Mesenchymal stem cell (in vitro differentiated cells and primary cell): ENCODE results near the gene LRP8.
A peak's percentile ranks its signal among the peaks of the same experiment; 100 is the strongest.

Experiments used
- DNase-seq: peaks from one replicate; pipeline ENCODE4 v3.0.0-alpha.2; 2013
- H2AFZ ChIP-seq: one replicate; pipeline ENCODE4 v1.6.1; 2013; ENCODE audit warnings: low read depth, mild to moderate bottlenecking, control low read depth, inconsistent platforms, low read length, moderate library complexity
- H2AK5ac ChIP-seq: 2 replicates; pipeline ENCODE4 v1.6.1; 2013; ENCODE audit warnings: low read length, moderate library complexity, mild to moderate bottlenecking, inconsistent platforms; ENCODE audit not compliant: severe bottlenecking
- H2BK120ac ChIP-seq: one replicate; pipeline ENCODE4 v1.6.1; 2013; ENCODE audit warnings: low read depth, mild to moderate bottlenecking, inconsistent platforms, low read length, moderate library complexity
- H2BK12ac ChIP-seq, 2 experiments: one replicate each; pipeline ENCODE4 v1.6.1; 2013; ENCODE audit warnings: inconsistent platforms in 2 of 2, low read length in 2 of 2, mild to moderate bottlenecking in 2 of 2, moderate library complexity in 2 of 2, control low read depth in 1 of 2
- H2BK15ac ChIP-seq: one replicate; pipeline ENCODE4 v1.6.1; 2013; ENCODE audit warnings: mild to moderate bottlenecking, low read depth, inconsistent platforms; ENCODE audit not compliant: poor library complexity, severe bottlenecking
- H2BK5ac ChIP-seq: 2 replicates; pipeline ENCODE4 v1.6.1; 2013; ENCODE audit warnings: low read depth, mild to moderate bottlenecking, low read length, control low read depth, inconsistent platforms; ENCODE audit not compliant: poor library complexity, severe bottlenecking
- H3K14ac ChIP-seq, 2 experiments: one replicate each; pipeline ENCODE4 v1.6.1; 2013; ENCODE audit warnings: inconsistent platforms in 2 of 2, low read length in 2 of 2, control low read depth in 1 of 2, mild to moderate bottlenecking in 1 of 2, moderate library complexity in 1 of 2
- H3K18ac ChIP-seq, 2 experiments: one replicate each; pipeline ENCODE4 v1.6.1; 2013; ENCODE audit warnings: inconsistent platforms in 2 of 2, low read length in 2 of 2, control low read depth in 1 of 2, low read depth in 1 of 2, mild to moderate bottlenecking in 1 of 2
- H3K23ac ChIP-seq, 2 experiments: one replicate each; pipeline ENCODE4 v1.6.1; 2013; ENCODE audit warnings: inconsistent platforms in 2 of 2, low read length in 2 of 2, mild to moderate bottlenecking in 2 of 2, moderate library complexity in 2 of 2, control low read depth in 1 of 2
- H3K27ac ChIP-seq: 2 replicates; pipeline ENCODE4 v1.5.1; 2013; ENCODE audit warnings: mild to moderate bottlenecking, moderate library complexity, low read length, control low read depth, inconsistent platforms; ENCODE audit not compliant: poor library complexity, severe bottlenecking
- H3K27me3 ChIP-seq, 2 experiments: 2 replicates each; pipeline versions ENCODE4 v1.6.1 to v1.7.0; 2013; ENCODE audit warnings: low read length in 2 of 2, mild to moderate bottlenecking in 2 of 2, moderate library complexity in 2 of 2, control low read depth in 1 of 2, inconsistent platforms in 1 of 2; ENCODE audit not compliant: control insufficient read depth in 1 of 2, insufficient read depth in 1 of 2
- H3K36me3 ChIP-seq, 2 experiments: 2 replicates each; pipeline versions ENCODE4 v1.6.1 to v1.7.0; 2013; ENCODE audit warnings: low read length in 2 of 2, control low read depth in 1 of 2, inconsistent platforms in 1 of 2, low read depth in 1 of 2, mild to moderate bottlenecking in 1 of 2; ENCODE audit not compliant: insufficient read depth in 2 of 2, control insufficient read depth in 1 of 2
- H3K4ac ChIP-seq, 2 experiments: one replicate each; pipeline ENCODE4 v1.6.1; 2013; ENCODE audit warnings: inconsistent platforms in 2 of 2, low read length in 2 of 2, mild to moderate bottlenecking in 2 of 2, moderate library complexity in 2 of 2, control low read depth in 1 of 2, low read depth in 1 of 2
- H3K4me1 ChIP-seq: 2 replicates; pipeline ENCODE4 v1.6.1; 2013; ENCODE audit warnings: low read depth, low read length, control low read depth; ENCODE audit not compliant: control insufficient read depth, insufficient read depth
- H3K4me2 ChIP-seq: 2 replicates; pipeline ENCODE4 v1.6.1; 2013; ENCODE audit warnings: low read length, mild to moderate bottlenecking, inconsistent platforms; ENCODE audit not compliant: poor library complexity, severe bottlenecking
- H3K4me3 ChIP-seq, 2 experiments: 2 replicates each; pipeline versions ENCODE4 v1.5.1 to v1.7.0; 2013; ENCODE audit warnings: low read length in 2 of 2, mild to moderate bottlenecking in 2 of 2, control low read depth in 1 of 2, low read depth in 1 of 2; ENCODE audit not compliant: insufficient read depth in 1 of 2
- H3K79me1 ChIP-seq: replicated peaks from 2 replicates; pipeline ENCODE4 v1.6.1; 2013; ENCODE audit warnings: mild to moderate bottlenecking, control low read depth, low read length, inconsistent platforms; ENCODE audit not compliant: poor library complexity, severe bottlenecking
- H3K9ac ChIP-seq: 2 replicates; pipeline ENCODE4 v1.7.0; 2013; ENCODE audit warnings: mild to moderate bottlenecking, low read length, moderate library complexity
- H3K9me3 ChIP-seq: 2 replicates; pipeline ENCODE4 v1.7.0; 2013; ENCODE audit warnings: mild to moderate bottlenecking, low read length; ENCODE audit not compliant: control insufficient read depth
- H4K8ac ChIP-seq: one replicate; pipeline ENCODE4 v1.6.1; 2013; ENCODE audit warnings: inconsistent platforms, mild to moderate bottlenecking, low read length, moderate library complexity
- H4K91ac ChIP-seq: one replicate; pipeline ENCODE4 v1.6.1; 2013; ENCODE audit warnings: mild to moderate bottlenecking, low read length, inconsistent platforms
- WGBS: methylation state at CpG from one replicate; pipeline ENCODE4 v1.1.7; 2013; ENCODE audit warnings: mixed read lengths; 5-methylcytosine and 5-hydroxymethylcytosine counted together

The LRP8 gene

GRCh38 chr1:53327182-53327913, 522 bp downstream of the LRP8 start:
- peaks cover 14% of the 10 kb centered on the region for H3K79me1 ChIP-seq
- H2AFZ ChIP-seq: peak overlapping the region; percentile 64
- H3K4me2 ChIP-seq: peak overlapping the region; percentile 99
- peak overlapping the region; percentile 55 to 94 for H3K18ac ChIP-seq
- H3K23ac ChIP-seq: peak overlapping the region in 1 of 2 experiments; percentile 97
- H2BK15ac ChIP-seq: peak overlapping the region; percentile 7
- no peak overlapping the region for H2AK5ac ChIP-seq
- 1% methylated on average over 63 of the region's 68 CpGs for WGBS
- H3K4ac ChIP-seq: peak overlapping the region in 1 of 2 experiments; percentile 22
- H2BK120ac ChIP-seq: peak overlapping the region; percentile 52
- H2BK5ac ChIP-seq: no peak overlapping the region
- H4K8ac ChIP-seq: no peak overlapping the region
- peaks cover 5 to 13% of the 10 kb centered on the region in 2 experiments for H3K36me3 ChIP-seq
- no peaks in the 10 kb centered on the region for H3K27me3 ChIP-seq
- no peaks in the 10 kb centered on the region for H3K9me3 ChIP-seq
- peaks cover 25% of the 10 kb centered on the region for H3K4me1 ChIP-seq
- no peak overlapping the region for H3K27ac ChIP-seq
- peak overlapping the region in 1 of 2 experiments; percentile 53 for H3K14ac ChIP-seq
- DNase-seq: peak; percentile 69
- peak overlapping the region; percentile 69 to 89 for H3K4me3 ChIP-seq
- H4K91ac ChIP-seq: no peak overlapping the region
- peak overlapping the region; percentile 84 for H3K9ac ChIP-seq
- peak overlapping the region in 1 of 2 experiments; percentile 4 for H2BK12ac ChIP-seq

- H4K8ac ChIP-seq: no peak overlapping the region
- peak overlapping the region in 1 of 2 experiments; percentile 4 for H2BK12ac ChIP-seq
- no peak overlapping the region for H3K27ac ChIP-seq
- H3K18ac ChIP-seq: peak overlapping the region in 1 of 2 experiments; percentile 94
- H2BK15ac ChIP-seq: peak overlapping the region; percentile 37
- H3K4ac ChIP-seq: peak overlapping the region in 1 of 2 experiments; percentile 22
- peak overlapping the region; percentile 73 for H4K91ac ChIP-seq
- H3K36me3 ChIP-seq: peaks cover 6 to 17% of the 10 kb centered on the region in 2 experiments
- H2AK5ac ChIP-seq: no peak overlapping the region
- peak overlapping the region in 1 of 2 experiments; percentile 97 for H3K23ac ChIP-seq
- H3K14ac ChIP-seq: peak overlapping the region in 1 of 2 experiments; percentile 53
- H3K79me1 ChIP-seq: peaks cover 14% of the 10 kb centered on the region
- H2BK5ac ChIP-seq: no peak overlapping the region
- H3K27me3 ChIP-seq: no peaks in the 10 kb centered on the region
- H2BK120ac ChIP-seq: peak overlapping the region; percentile 56
- peak overlapping the region; percentile 60 for H2AFZ ChIP-seq
- 0% methylated on average over 53 of the region's 53 CpGs for WGBS
- peak overlapping the region; percentile 69 to 89 for H3K4me3 ChIP-seq
- H3K9me3 ChIP-seq: no peaks in the 10 kb centered on the region
- peak; percentile 53 for DNase-seq
- peaks cover 25% of the 10 kb centered on the region for H3K4me1 ChIP-seq
- H3K4me2 ChIP-seq: peak overlapping the region; percentile 99
- H3K9ac ChIP-seq: peak overlapping the region; percentile 84
These were observed 1.2 kb downstream of the LRP8 start for GRCh38 chr1:53326598-53327181.

GRCh38 chr1:53326088-53326597, 1.7 kb downstream of the LRP8 start:
- Histone ChIP-seq H3K27ac (peak overlapping the region; percentile 63), H3K4me1 (peaks cover 25% of the 10 kb centered on the region), H3K14ac (no peak overlapping the region), H3K79me1 (peaks cover 17% of the 10 kb centered on the region), H2AK5ac (no peak overlapping the region), H3K23ac (peak overlapping the region in 1 of 2 experiments; percentile 56), H2BK12ac (peak overlapping the region in 1 of 2 experiments; percentile 94), H4K91ac (peak overlapping the region; percentile 10), H3K9me3 (no peaks in the 10 kb centered on the region), H2BK120ac (no peak overlapping the region), H3K18ac (peak overlapping the region; percentile 63 to 92), H3K4me3 (peak overlapping the region; percentile 69 to 89), H2BK15ac (no peak overlapping the region), H4K8ac (no peak overlapping the region), H3K9ac (peak overlapping the region; percentile 84), H2BK5ac (no peak overlapping the region), H3K4ac (peak overlapping the region; percentile 41 to 87), H3K27me3 (no peaks in the 10 kb centered on the region), H3K4me2 (peak overlapping the region; percentile 99), H3K36me3 (peaks cover 6 to 22% of the 10 kb centered on the region in 2 experiments), H2AFZ (peak overlapping the region; percentile 68)
- under 1% methylated on average over 42 of the region's 42 CpGs for WGBS
- DNase-seq: peak; percentile 91
